ENCODE results near the gene STARD9. TPM values are rescaled to one million over a fixed set of nuclear protein-coding genes. Genes with fewer than 3 reads are reported as not detected.

STARD9 gene
- total RNA-seq (2022; extraction: Qiagen RNA extraction; ENCODE audit: low read depth) = 1.6 to 2.0 TPM (median 1.7 TPM) in 5 replicates

DNA sequence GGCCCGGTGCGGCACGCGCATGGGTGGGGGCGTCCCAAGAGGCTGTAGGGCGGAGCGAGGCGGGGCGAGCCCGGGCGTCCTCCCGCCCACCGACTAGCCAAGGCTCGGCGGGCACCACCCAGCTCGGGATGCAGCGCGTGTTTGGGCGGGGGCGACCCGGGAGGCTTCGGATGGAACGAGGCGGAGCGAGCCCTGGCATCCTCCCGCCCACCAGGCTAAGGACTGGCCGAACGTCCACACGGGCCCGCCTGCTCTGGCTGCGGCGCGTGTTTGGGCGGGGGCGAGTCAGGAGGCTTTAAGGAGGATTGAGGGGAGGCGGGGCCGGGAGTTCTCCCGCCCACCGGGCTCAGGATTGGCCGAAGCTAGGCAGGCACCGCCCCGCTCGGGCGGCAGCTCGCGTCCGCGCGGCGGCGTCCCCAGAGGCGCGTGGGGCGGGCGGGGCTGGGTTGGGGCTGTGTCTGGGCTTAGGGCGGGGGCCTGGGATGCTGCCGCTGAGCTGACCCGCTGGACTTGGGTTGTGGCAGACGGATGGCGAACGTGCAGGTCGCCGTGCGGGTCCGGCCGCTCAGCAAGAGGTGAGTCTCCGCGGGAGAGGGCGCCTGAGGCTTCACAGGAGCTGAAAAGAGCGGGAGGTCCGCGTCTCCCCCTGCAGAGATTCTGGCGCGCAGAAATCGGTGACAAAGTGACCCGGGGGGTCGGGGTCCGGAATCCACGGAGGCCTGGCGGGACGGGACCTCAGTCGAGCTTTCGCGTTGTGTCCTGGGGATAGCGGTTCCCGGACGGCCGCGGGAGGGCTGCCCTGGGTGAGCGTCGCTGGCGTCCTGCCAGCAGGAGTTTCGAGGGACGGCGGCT lies at the start of gene STARD9:
Gene STARD9 (plus strand): TSS at position 419 of the 852 bp plus-strand sequence. CDS start 110 bp downstream, at position 529.

DNA sequence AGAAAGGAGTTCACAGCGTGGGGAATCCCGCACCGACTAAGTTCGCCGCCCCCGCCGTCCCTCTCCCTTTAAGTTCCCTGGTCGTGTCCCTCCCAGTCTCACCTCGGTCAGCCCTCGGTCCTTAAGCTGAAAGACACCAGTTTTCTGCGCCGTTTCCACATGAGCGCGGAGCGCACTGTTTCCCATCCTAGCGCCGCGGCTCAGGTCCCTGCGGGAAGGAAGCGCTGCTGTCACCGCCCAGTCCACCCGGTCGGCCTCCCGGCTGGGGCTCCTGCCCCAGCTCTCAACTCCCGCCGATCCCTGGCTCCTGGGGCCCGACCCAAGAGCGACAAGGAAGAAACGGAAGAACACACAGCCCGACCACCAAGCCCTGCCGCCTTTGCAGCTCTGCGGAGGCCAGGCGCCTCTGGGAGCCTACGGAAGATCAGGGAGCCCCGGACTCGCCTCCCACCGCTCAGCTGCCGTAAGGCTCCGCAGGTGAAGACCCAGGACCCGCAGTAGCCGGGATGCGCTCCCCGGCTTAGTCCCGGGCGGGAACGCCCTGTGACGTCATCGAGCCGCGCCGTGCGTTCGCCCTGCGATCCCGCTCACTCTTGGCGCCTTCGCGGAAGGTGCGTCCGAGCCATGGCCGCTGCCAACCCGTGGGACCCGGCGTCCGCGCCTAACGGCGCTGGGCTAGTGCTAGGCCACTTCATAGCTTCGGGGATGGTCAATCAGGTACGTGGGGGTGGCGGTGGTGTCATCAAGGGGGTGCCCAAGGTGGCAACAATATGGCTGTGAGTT lies 27.0 kb upstream of the STARD9 start, which contains the start of the genes HAUS2 and LRRC57:
Gene HAUS2 (plus strand): TSS at position 590 of the 783 bp plus-strand sequence. CDS start 35 bp downstream, at position 625.
Gene LRRC57 (minus strand): TSS at position 545 of the 783 bp plus-strand sequence. CDS start 359 bp downstream, at position 186.

DNA sequence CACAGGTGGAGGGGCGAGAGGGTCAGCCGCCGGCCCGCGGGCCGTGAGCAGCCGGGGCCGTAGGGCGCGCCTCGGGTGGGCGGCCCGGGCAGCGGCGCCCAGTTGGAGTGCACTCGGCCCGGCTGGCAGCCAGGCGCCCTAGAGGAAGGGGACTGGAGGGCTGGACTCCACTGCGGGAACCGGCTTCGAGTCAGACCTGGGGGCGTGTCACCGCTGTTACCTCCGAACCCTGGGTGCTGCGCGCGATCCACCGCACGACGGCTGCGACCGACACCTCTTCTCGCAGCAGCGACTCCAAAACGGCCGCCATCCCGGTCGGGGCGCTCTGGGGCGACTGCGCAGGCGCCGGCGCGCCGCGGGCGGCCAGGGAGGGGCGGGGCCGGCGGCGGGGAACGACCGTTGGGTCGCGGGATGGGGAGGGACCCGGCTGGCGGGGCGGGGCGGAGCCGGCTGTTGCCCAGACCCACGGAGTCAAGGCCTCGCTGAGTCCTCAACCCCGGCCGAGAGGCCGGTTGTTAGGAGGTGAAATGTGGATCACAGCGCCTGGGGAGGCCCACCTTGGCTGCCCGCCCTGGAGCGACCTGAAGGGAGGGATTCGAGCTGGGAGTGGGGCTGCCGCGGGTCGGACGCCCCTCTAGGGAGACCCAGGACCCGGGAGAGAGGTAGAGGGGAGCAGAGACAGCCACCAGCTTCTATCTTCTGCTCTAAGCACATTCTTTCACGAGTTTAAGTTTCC lies 161.6 kb downstream of the STARD9 start, which contains the start of gene CDAN1:
Gene CDAN1 (minus strand): TSS at position 336 of the 736 bp plus-strand sequence. CDS start 26 bp downstream, at position 310.

Other genes starting within 250 kb of the STARD9 start
- gene CAPN3, start 216.1 kb upstream of the STARD9 start, total RNA-seq (2022; extraction: Qiagen RNA extraction; ENCODE audit: low read depth) = 0.15 to 0.35 TPM (median 0.30 TPM) in 4 of 5 replicates, not detected in the other
- gene ZNF106, start 84.5 kb upstream of the STARD9 start, total RNA-seq (2022; extraction: Qiagen RNA extraction; ENCODE audit: low read depth) = 6.7 to 13.2 TPM (median 9.1 TPM) in 5 replicates
- 15.4 to 40.9 TPM (median 16.5 TPM) in 5 replicates for gene SNAP23, start 80.0 kb upstream of the STARD9 start, total RNA-seq (2022; extraction: Qiagen RNA extraction; ENCODE audit: low read depth)
- gene LRRC57, start 26.8 kb upstream of the STARD9 start, total RNA-seq (2022; extraction: Qiagen RNA extraction; ENCODE audit: low read depth) = 10.1 to 13.7 TPM (median 11.7 TPM) in 5 replicates
- 19.1 to 20.8 TPM (median 19.7 TPM) in 5 replicates for gene HAUS2, start 26.8 kb upstream of the STARD9 start, total RNA-seq (2022; extraction: Qiagen RNA extraction; ENCODE audit: low read depth)
- 5.0 to 6.7 TPM (median 6.2 TPM) in 5 replicates for gene CDAN1, start 161.5 kb downstream of the STARD9 start, total RNA-seq (2022; extraction: Qiagen RNA extraction; ENCODE audit: low read depth)

All from A549 treated with GW870086 at 1 μM for 4 hours (cell line).